GM20431 (cell line): ENCODE results near the gene SRP54.
"Not testable (repeated sequence)": the region's sequence is repeated elsewhere in the genome, so short reads cannot be mapped to it uniquely, and the experiment has no call there.

Experiments
- in situ Hi-C: fragments of 300-500 bp; cut with MseI, MboI; formaldehyde crosslinking; loops from one replicate; pipeline ENCODE4 v1.15.0; 2020; ENCODE audit warnings: low sequenced_read_pairs; ENCODE audit not compliant: unreplicated experiment

Gene SRP54

GRCh38 chr14:35044939-35045797 lies 62.4 kb downstream of the SRP54 start:
- in situ Hi-C loops, result no loop called here

GRCh38 chr14:35045798-35046047 lies 62.9 kb downstream of the SRP54 start:
- in situ Hi-C loops, result no loop called here

- in situ Hi-C loops, result no loop called here
Observed at GRCh38 chr14:35046048-35046750, 63.4 kb downstream of the SRP54 start, which contains the start of gene FAM177A1. TSS of gene FAM177A1 (plus strand) at chr14:35046272. CDS start at chr14:35046464, 192 bp downstream.

- in situ Hi-C loops, result no loop called here
Observed at GRCh38 chr14:35046751-35047536, 64.2 kb downstream of the SRP54 start.

GRCh38 chr14:35047976-35048513 lies 65.3 kb downstream of the SRP54 start:
- in situ Hi-C loops, result no loop called here

GRCh38 chr14:35050652-35051051 lies 67.9 kb downstream of the SRP54 start:
- in situ Hi-C loops, result no loop called here

- in situ Hi-C loops, result no loop called here
Observed at GRCh38 chr14:35051796-35052195, 69.0 kb downstream of the SRP54 start.

GRCh38 chr14:35052637-35053036 lies 69.8 kb downstream of the SRP54 start:
- in situ Hi-C loops, result no loop called here

- in situ Hi-C loops, result not testable (repeated sequence)
Observed at GRCh38 chr14:35061113-35061791, 78.5 kb downstream of the SRP54 start.

- in situ Hi-C loops, result not testable (repeated sequence)
Observed at GRCh38 chr14:35065731-35066130, 82.9 kb downstream of the SRP54 start.

- in situ Hi-C loops, result no loop called here
Observed at GRCh38 chr14:35068238-35069012, 85.6 kb downstream of the SRP54 start.

GRCh38 chr14:35072226-35072625 lies 89.4 kb downstream of the SRP54 start:
- in situ Hi-C loops, result no loop called here

GRCh38 chr14:35073486-35073885 lies 90.7 kb downstream of the SRP54 start:
- in situ Hi-C loops, result no loop called here

GRCh38 chr14:35078082-35078481 lies 95.3 kb downstream of the SRP54 start:
- in situ Hi-C loops, result no loop called here
